ENCODE measurements around the gene TCEAL1.

Gene TCEAL1

GRCh38 chrX:103616676-103617186 lies 12.0 kb upstream of the TCEAL1 start:
- Histone ChIP-seq H3K27me3 (ENCODE audit: insufficient read depth, low read length) (no peaks in the 10 kb centered on the region), H2AFZ (ENCODE audit: low read length) (no peak overlapping the region), H3K36me3 (ENCODE audit: insufficient read depth, low read length) (no peaks in the 10 kb centered on the region), H3K4me1 (ENCODE audit: insufficient read depth, low read length, severe bottlenecking) (no peaks in the 10 kb centered on the region), H4K20me1 (ENCODE audit: insufficient read depth, low read length) (no peaks in the 10 kb centered on the region), H3K27ac (ENCODE audit: low read depth, low read length, poor library complexity, severe bottlenecking) (no peak overlapping the region), H3K4me2 (ENCODE audit: low read length) (no peak overlapping the region), H3K9ac (ENCODE audit: low read length) (no peak overlapping the region), H3K79me2 (ENCODE audit: insufficient read depth, low read length) (no peaks in the 10 kb centered on the region), H3K9me3 (ENCODE audit: low read length) (no peaks in the 10 kb centered on the region), H3K9me2 (ENCODE audit: low read depth, low read length) (no peaks in the 10 kb centered on the region), H3K4me3 (ENCODE audit: low read depth, low read length, poor library complexity, severe bottlenecking) (no peak overlapping the region), H3F3A (ENCODE audit: insufficient read depth, low read length) (no peaks in the 10 kb centered on the region)
- TF ChIP-seq EZH2 (IDR thresholded peaks at IDR 0.05; ENCODE audit: borderline replicate concordance, low read length) (no peak), CTCF (IDR thresholded peaks at IDR 0.05; ENCODE audit: low read length) (no peak)

- H3K4me3 ChIP-seq (ENCODE audit: low read depth, low read length, poor library complexity, severe bottlenecking): no peak overlapping the region
- no peak overlapping the region for H3K4me2 ChIP-seq (ENCODE audit: low read length)
- no peaks in the 10 kb centered on the region for H3F3A ChIP-seq (ENCODE audit: insufficient read depth, low read length)
- H3K36me3 ChIP-seq (ENCODE audit: insufficient read depth, low read length): no peaks in the 10 kb centered on the region
- no peaks in the 10 kb centered on the region for H3K4me1 ChIP-seq (ENCODE audit: insufficient read depth, low read length, severe bottlenecking)
- H3K27me3 ChIP-seq (ENCODE audit: insufficient read depth, low read length): no peaks in the 10 kb centered on the region
- H4K20me1 ChIP-seq (ENCODE audit: insufficient read depth, low read length): no peaks in the 10 kb centered on the region
- TF ChIP-seq EZH2 (IDR thresholded peaks at IDR 0.05; ENCODE audit: borderline replicate concordance, low read length): no peak
- no peak for TF ChIP-seq CTCF (IDR thresholded peaks at IDR 0.05; ENCODE audit: low read length)
- no peak overlapping the region for H3K9ac ChIP-seq (ENCODE audit: low read length)
- H2AFZ ChIP-seq (ENCODE audit: low read length): no peak overlapping the region
- no peaks in the 10 kb centered on the region for H3K79me2 ChIP-seq (ENCODE audit: insufficient read depth, low read length)
- H3K9me2 ChIP-seq (ENCODE audit: low read depth, low read length): no peaks in the 10 kb centered on the region
- H3K27ac ChIP-seq (ENCODE audit: low read depth, low read length, poor library complexity, severe bottlenecking): no peak overlapping the region
- no peaks in the 10 kb centered on the region for H3K9me3 ChIP-seq (ENCODE audit: low read length)
Measured at GRCh38 chrX:103624111-103624510, 4.7 kb upstream of the TCEAL1 start.

GRCh38 chrX:103626855-103627254 lies 1.9 kb upstream of the TCEAL1 start:
- Histone ChIP-seq H3K36me3 (ENCODE audit: insufficient read depth, low read length) (no peaks in the 10 kb centered on the region), H3K9me3 (ENCODE audit: low read length) (no peaks in the 10 kb centered on the region), H3K4me1 (ENCODE audit: insufficient read depth, low read length, severe bottlenecking) (no peaks in the 10 kb centered on the region), H3K4me3 (ENCODE audit: low read depth, low read length, poor library complexity, severe bottlenecking) (no peak overlapping the region), H3F3A (ENCODE audit: insufficient read depth, low read length) (no peaks in the 10 kb centered on the region), H3K9ac (ENCODE audit: low read length) (no peak overlapping the region), H3K27me3 (ENCODE audit: insufficient read depth, low read length) (no peaks in the 10 kb centered on the region), H3K9me2 (ENCODE audit: low read depth, low read length) (no peaks in the 10 kb centered on the region), H3K79me2 (ENCODE audit: insufficient read depth, low read length) (no peaks in the 10 kb centered on the region), H2AFZ (ENCODE audit: low read length) (no peak overlapping the region), H4K20me1 (ENCODE audit: insufficient read depth, low read length) (no peaks in the 10 kb centered on the region), H3K4me2 (ENCODE audit: low read length) (no peak overlapping the region), H3K27ac (ENCODE audit: low read depth, low read length, poor library complexity, severe bottlenecking) (no peak overlapping the region)
- TF ChIP-seq EZH2 (IDR thresholded peaks at IDR 0.05; ENCODE audit: borderline replicate concordance, low read length) (no peak), CTCF (IDR thresholded peaks at IDR 0.05; ENCODE audit: low read length) (no peak)

Data from OCI-LY1 (cell line).